HUES6 (cell line): ENCODE measurements around the gene TNIP1.
A peak's percentile ranks its signal among the peaks of the same experiment; 100 is the strongest.

Experiments used
- H3K27ac ChIP-seq: 2 replicates; pipeline ENCODE4 v1.7.0; 2013; ENCODE audit warnings: low read depth, mild to moderate bottlenecking, low read length, inconsistent platforms
- H3K27me3 ChIP-seq: 2 replicates; pipeline ENCODE4 v1.6.1; 2013; ENCODE audit warnings: low read length; ENCODE audit not compliant: control insufficient read depth, insufficient read depth
- H3K36me3 ChIP-seq: 2 replicates; pipeline ENCODE4 v1.6.1; 2013; ENCODE audit warnings: low read length; ENCODE audit not compliant: control insufficient read depth, insufficient read depth
- H3K4me1 ChIP-seq: 2 replicates; pipeline ENCODE4 v1.6.1; 2013; ENCODE audit warnings: low read length; ENCODE audit not compliant: control insufficient read depth, insufficient read depth
- H3K4me3 ChIP-seq: 2 replicates; pipeline ENCODE4 v1.5.1; 2013; ENCODE audit warnings: low read depth, low read length
- H3K9ac ChIP-seq: one replicate; pipeline ENCODE4 v1.6.1; 2013; ENCODE audit warnings: mild to moderate bottlenecking, low read length
- H3K9me3 ChIP-seq: 2 replicates; pipeline ENCODE4 v1.6.1; 2013; ENCODE audit warnings: low read depth, low read length; ENCODE audit not compliant: control insufficient read depth, insufficient read depth

The TNIP1 gene

GRCh38 chr5:151072630-151073025 lies 8.2 kb downstream of the TNIP1 start:
- H3K9ac ChIP-seq, result peak overlapping the region; percentile 44
- H3K9me3 ChIP-seq, result peaks cover 3% of the 10 kb centered on the region; the same call in 1 of the 2 replicates
- no peaks in the 10 kb centered on the region for H3K27me3 ChIP-seq
- no peaks in the 10 kb centered on the region; the same call in 1 of the 2 replicates for H3K4me1 ChIP-seq
- H3K36me3 ChIP-seq, result no peaks in the 10 kb centered on the region
- H3K4me3 ChIP-seq, result no peak overlapping the region
- H3K27ac ChIP-seq, result no peak overlapping the region

GRCh38 chr5:151071848-151072629 lies 8.8 kb downstream of the TNIP1 start:
- H3K9ac ChIP-seq, result peak overlapping the region; percentile 44
- no peak overlapping the region for H3K27ac ChIP-seq
- H3K4me1 ChIP-seq, result peaks cover 2% of the 10 kb centered on the region; the same call in 1 of the 2 replicates

GRCh38 chr5:151071021-151071420 lies 9.8 kb downstream of the TNIP1 start:
- Histone ChIP-seq H3K27me3 (no peaks in the 10 kb centered on the region), H3K36me3 (no peaks in the 10 kb centered on the region), H3K27ac (no peak overlapping the region), H3K9me3 (peaks cover 3% of the 10 kb centered on the region; the same call in 1 of the 2 replicates), H3K9ac (no peak overlapping the region), H3K4me1 (peaks cover 4% of the 10 kb centered on the region; the same call in 1 of the 2 replicates), H3K4me3 (no peak overlapping the region)

More at GRCh38 chr5:151071848-151072629, 8.8 kb downstream of the TNIP1 start:
- Histone ChIP-seq H3K36me3 (no peaks in the 10 kb centered on the region), H3K4me3 (no peak overlapping the region), H3K27me3 (no peaks in the 10 kb centered on the region), H3K9me3 (peaks cover 3% of the 10 kb centered on the region; the same call in 1 of the 2 replicates)

GRCh38 chr5:151070449-151070848 lies 10.4 kb downstream of the TNIP1 start:
- H3K9ac ChIP-seq, result no peak overlapping the region

GRCh38 chr5:151068433-151069197 lies 12.2 kb downstream of the TNIP1 start:
- Histone ChIP-seq H3K4me1 (peaks cover 4% of the 10 kb centered on the region; the same call in 1 of the 2 replicates), H3K9ac (no peak overlapping the region), H3K27ac (no peak overlapping the region), H3K36me3 (no peaks in the 10 kb centered on the region), H3K27me3 (no peaks in the 10 kb centered on the region), H3K9me3 (peaks cover 3% of the 10 kb centered on the region; the same call in 1 of the 2 replicates), H3K4me3 (no peak overlapping the region)

More at GRCh38 chr5:151070449-151070848, 10.4 kb downstream of the TNIP1 start:
- Histone ChIP-seq H3K27me3 (no peaks in the 10 kb centered on the region), H3K4me1 (peaks cover 4% of the 10 kb centered on the region; the same call in 1 of the 2 replicates), H3K27ac (no peak overlapping the region), H3K36me3 (no peaks in the 10 kb centered on the region), H3K4me3 (no peak overlapping the region), H3K9me3 (peaks cover 3% of the 10 kb centered on the region; the same call in 1 of the 2 replicates)

GRCh38 chr5:151067632-151068432 lies 13.0 kb downstream of the TNIP1 start:
- Histone ChIP-seq H3K9ac (no peak overlapping the region), H3K27me3 (no peaks in the 10 kb centered on the region), H3K27ac (no peak overlapping the region), H3K4me3 (no peak overlapping the region), H3K36me3 (peaks cover 7% of the 10 kb centered on the region; the same call in 1 of the 2 replicates), H3K4me1 (peaks cover 11% of the 10 kb centered on the region; the same call in 1 of the 2 replicates), H3K9me3 (no peaks in the 10 kb centered on the region)

GRCh38 chr5:151066920-151067319 lies 13.9 kb downstream of the TNIP1 start:
- H3K9ac ChIP-seq, result no peak overlapping the region
- peaks cover 16% of the 10 kb centered on the region for H3K36me3 ChIP-seq
- peaks cover 11% of the 10 kb centered on the region; the same call in 1 of the 2 replicates for H3K4me1 ChIP-seq
- H3K27ac ChIP-seq, result no peak overlapping the region
- H3K9me3 ChIP-seq, result no peaks in the 10 kb centered on the region
- H3K27me3 ChIP-seq, result no peaks in the 10 kb centered on the region
- H3K4me3 ChIP-seq, result no peak overlapping the region

GRCh38 chr5:151065609-151066008 lies 15.2 kb downstream of the TNIP1 start:
- no peaks in the 10 kb centered on the region for H3K9me3 ChIP-seq
- H3K27ac ChIP-seq, result no peak overlapping the region
- H3K27me3 ChIP-seq, result no peaks in the 10 kb centered on the region
- H3K9ac ChIP-seq, result no peak overlapping the region
- peaks cover 11% of the 10 kb centered on the region; the same call in 1 of the 2 replicates for H3K4me1 ChIP-seq
- peaks cover 27% of the 10 kb centered on the region for H3K36me3 ChIP-seq
- no peak overlapping the region for H3K4me3 ChIP-seq

GRCh38 chr5:151064916-151065499 lies 15.8 kb downstream of the TNIP1 start:
- no peaks in the 10 kb centered on the region for H3K27me3 ChIP-seq
- no peak overlapping the region for H3K4me3 ChIP-seq
- no peak overlapping the region for H3K27ac ChIP-seq
- no peaks in the 10 kb centered on the region for H3K9me3 ChIP-seq
- H3K36me3 ChIP-seq, result peaks cover 32% of the 10 kb centered on the region
- H3K4me1 ChIP-seq, result peaks cover 11% of the 10 kb centered on the region; the same call in 1 of the 2 replicates
- no peak overlapping the region for H3K9ac ChIP-seq
